GM21619 (cell line): Measurements from ENCODE around the gene BRAF.
"Not testable (repeated sequence)": the region's sequence is repeated elsewhere in the genome, so short reads cannot be mapped to it uniquely, and the experiment has no call there.

ENCODE experiments used
- ATAC-seq: cut with Tn5 transposase; IDR thresholded peaks from one replicate; pipeline ENCODE4 v1.9.1; 2021; ENCODE audit not compliant: unreplicated experiment

Gene BRAF

GRCh38 chr7:140920745-140921144 lies 4.0 kb downstream of the BRAF start:
- no peak for ATAC-seq

DNA sequence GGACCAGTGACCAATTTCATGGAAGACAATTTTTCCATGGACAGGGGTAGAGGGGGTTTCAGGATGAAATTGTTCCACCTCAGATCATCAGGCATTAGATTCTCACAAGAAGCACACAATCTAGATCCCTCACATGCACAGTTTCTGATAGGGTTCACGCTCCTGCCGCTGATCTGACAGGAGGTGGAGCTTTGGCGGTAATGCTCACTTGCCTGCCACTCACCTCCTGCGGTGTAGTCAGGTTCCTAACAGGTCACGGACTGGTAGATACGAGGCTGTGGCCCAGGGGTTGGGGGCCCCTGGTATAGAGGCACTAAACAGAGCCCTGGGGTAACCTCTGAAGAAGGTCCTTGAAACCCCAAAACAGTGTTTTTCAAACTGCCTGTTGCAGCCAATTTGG lies 6.5 kb downstream of the BRAF start:
- ATAC-seq, result no peak

DNA sequence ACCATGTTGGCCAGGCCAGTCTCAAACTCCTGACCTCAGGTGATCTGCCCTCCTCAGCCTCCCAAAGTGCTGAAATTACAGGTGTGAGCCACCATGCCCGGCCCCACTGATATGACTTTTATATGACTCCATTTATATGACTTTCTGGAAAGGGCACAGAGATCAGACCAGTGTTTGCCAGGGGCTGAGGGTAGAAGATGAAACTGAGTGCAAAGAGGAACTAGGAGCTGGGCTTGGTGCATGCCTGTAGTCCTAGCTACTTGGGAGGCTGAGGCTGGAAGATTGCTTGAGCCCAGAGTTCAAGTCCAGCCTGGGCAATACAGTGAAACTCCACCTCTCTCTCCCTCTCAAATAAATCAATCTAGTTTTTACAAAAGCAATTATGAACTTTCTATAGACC lies 7.5 kb downstream of the BRAF start:
- ATAC-seq, result no peak

GRCh38 chr7:140915935-140916555 lies 8.7 kb downstream of the BRAF start:
- no peak for ATAC-seq

DNA sequence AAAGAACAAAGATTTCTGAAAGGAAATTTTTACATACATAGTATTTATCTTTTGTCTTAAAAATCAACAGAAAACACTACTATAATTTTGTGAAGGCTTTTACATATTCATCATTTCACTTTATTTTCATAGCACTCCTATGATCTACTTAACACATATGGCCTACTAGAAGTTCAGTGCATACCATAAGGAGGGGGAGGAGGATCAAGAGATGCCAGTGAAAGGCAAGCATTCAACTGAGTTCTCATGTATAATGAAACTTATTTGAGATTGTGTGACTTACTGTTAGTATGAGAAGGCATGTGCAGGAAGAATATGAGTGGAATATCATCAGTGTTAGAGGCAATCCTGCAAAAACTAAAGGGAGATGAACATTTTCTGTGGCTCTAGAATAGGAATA lies 10.6 kb downstream of the BRAF start:
- no peak for ATAC-seq

- not testable (repeated sequence) for ATAC-seq
Observed at GRCh38 chr7:140913596-140913928, 11.2 kb downstream of the BRAF start.

- no peak for ATAC-seq
Observed at GRCh38 chr7:140911746-140912145, 13.0 kb downstream of the BRAF start.

DNA sequence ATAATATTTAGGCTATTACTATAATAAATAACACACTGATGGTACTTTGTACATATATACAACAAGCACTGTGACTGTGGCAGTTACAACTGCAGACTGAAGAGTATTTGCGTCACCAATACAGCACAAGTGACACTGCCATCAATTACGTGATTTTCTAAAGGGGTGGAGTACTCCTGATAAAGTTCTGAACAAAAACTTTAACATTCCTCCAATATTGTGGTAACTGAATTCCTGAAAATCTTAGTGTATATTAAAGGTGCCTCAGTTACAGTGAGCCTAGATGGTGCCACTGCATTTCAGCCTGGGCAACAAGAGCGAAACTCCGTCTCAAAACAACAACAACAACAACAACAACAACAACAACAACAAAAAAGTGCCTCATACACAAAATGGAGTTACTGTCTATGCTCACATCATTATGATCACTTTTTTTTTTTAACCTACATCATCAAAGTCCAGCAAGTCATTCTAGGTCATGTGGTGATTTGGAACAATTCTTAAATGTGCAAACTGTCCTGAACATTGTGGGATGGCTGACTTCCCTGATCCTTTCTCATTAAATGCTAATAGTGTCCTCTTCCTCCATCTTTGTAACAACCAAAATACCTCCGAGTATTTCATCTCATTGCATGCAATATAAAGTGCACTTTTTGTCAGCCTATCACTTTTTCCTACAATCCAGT lies 15.1 kb downstream of the BRAF start:
- ATAC-seq, result no peak

DNA sequence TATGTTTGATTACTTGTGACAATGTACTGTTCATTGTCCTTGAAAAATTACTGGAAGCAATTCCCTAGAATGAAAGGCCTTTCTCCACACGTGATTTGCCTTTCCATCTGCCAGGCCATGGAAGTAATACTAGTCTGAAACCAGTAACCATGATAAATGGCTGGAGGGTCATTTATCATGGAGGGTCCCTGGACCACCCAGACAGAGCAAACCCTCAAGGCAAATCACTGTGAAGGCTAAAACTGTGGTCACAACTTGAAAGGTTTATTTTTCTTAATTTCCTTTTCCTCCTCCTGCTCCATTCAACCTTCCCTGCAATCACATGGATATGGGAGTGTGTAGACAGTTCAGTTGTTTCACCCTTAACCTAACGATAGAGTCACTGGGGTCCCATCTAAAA lies 16.4 kb downstream of the BRAF start:
- no peak for ATAC-seq

DNA sequence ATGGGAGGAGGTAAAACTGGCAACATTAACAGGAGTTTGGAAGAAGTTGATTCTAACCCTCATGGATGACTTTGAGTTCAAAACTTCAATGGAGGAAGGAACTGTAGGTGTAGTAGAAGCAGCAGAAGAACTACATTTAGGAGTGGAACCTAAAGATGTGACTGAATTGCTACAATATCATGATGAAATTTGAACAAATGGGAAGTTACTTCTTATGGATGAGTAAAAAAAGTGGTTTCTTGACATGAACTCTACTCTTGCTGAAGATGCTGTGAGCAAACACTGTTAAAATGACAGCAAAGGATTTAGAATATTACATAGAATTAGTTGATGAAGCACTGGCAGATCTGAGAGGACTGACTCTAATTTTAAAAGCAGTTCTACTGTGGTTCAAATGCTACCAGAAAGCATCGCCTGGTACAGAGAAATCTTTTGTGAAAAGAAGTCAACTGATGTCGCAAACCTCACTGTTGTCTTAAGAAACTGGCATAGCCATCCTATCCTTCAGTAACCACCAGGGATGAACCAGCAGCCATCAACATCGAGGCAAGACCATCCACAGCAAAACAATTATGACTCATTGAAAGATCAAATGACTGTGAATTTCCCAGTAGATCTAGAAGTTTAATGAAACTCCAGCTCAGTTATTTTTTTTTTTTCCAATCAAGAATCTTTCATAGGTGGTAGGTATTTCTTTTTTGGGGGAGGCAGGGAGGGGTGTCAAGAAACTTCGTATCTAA lies 20.8 kb downstream of the BRAF start:
- ATAC-seq, result no peak

DNA sequence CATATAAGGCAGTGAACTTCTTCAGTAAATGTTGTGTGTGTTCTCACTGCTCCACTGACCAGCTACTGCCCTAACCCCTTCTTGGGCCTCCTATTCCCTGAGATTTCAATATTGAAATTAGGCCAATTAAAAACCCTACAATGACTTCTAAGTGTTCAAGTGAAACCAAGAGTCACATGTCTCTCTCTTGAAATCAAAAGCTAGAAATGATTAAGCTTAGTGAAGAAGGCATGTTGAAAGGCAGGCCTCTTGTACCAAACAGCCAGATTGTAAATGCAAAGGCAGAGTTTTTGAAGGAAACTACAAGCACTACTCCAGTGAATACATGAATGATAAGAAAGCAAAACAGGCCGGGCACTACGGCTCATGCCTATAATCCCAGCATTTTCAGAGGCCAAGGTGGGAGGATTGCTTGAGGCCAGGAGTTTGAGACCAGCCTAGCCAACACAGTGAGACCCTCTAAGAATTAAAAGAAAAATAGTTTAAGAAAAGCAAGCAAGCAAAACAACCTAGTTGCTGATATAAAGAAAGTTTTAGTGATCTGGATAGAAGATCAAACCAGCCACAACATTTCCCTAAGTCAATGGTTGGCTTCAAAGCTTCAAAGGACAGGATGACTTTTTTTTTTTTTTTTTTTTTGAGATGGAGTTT lies 22.3 kb downstream of the BRAF start:
- ATAC-seq, result peak; percentile 61

DNA sequence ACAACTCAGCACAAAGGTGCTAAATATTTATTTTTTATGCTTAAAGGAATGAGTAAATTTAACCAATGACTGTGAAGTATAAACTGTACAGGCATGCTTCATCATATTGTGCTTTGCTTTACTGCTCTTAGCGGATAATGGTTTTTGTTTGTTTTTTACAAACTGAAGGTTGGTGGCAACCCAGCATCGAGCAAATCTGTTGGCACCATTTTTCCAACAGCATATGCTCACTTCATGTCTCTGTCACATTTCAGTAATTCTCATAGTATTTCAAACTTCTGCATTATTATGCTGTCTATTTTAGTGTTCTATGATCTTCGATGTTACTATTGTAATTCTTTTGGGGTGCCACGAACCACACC lies 22.8 kb downstream of the BRAF start:
- ATAC-seq, result no peak

- no peak for ATAC-seq
Observed at GRCh38 chr7:140899883-140900282, 24.8 kb downstream of the BRAF start.

DNA sequence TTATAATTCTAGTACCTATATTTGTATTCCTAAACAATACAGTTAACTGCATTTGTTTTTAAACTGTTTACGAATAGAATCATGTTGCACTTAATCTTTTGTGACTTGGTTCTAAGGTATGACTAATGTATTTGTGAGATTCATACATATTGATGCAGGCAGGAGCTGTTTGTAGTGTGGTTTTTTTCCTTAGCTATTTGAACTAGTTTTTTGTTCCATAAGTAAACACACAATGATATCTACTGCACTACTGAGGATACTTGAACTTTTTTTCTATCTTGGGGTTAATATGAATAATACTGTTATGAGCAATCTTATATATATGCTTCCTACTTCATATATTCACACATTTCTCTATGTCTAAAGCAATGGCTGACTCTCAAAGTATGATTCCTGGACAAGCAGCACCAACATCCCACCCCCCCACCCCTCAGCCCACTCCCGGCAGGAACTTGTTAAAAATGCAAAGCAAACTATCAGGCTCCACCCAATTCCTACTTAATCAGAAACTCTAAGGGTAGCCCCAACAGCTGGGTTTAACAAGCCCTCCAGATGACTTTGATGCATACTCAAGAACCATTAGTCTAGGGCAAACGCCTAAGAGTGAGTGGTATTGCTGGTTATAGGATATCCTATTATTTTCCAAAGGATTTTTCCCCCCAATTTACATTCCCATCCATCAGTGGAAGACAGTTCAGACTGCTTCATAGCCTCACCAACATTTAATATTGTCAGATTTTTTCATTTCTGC lies 25.8 kb downstream of the BRAF start:
- no peak for ATAC-seq

- ATAC-seq, result no peak
Observed at GRCh38 chr7:140896996-140897395, 27.7 kb downstream of the BRAF start.

GRCh38 chr7:140889645-140890044 lies 35.1 kb downstream of the BRAF start:
- no peak for ATAC-seq

GRCh38 chr7:140889150-140889549 lies 35.6 kb downstream of the BRAF start:
- no peak for ATAC-seq

GRCh38 chr7:140888087-140888486 lies 36.6 kb downstream of the BRAF start:
- ATAC-seq, result no peak

GRCh38 chr7:140885735-140886334 lies 38.9 kb downstream of the BRAF start:
- no peak for ATAC-seq

GRCh38 chr7:140883378-140883777 lies 41.4 kb downstream of the BRAF start:
- no peak for ATAC-seq

- not testable (repeated sequence) for ATAC-seq
Observed at GRCh38 chr7:140882834-140883233, 41.9 kb downstream of the BRAF start.
